ENCODE results near the gene NLRP6. TPM values are rescaled to one million over a fixed set of nuclear protein-coding genes. Genes with fewer than 3 reads are reported as not detected.
"Not testable (repeated sequence)": the region's sequence is repeated elsewhere in the genome, so short reads cannot be mapped to it uniquely, and the experiment has no call there.

NLRP6 gene
- total and polyA plus RNA-seq, 3 experiments from 2014 or later, result 3.5 to 11.7 (median 3.6) TPM

DNA sequence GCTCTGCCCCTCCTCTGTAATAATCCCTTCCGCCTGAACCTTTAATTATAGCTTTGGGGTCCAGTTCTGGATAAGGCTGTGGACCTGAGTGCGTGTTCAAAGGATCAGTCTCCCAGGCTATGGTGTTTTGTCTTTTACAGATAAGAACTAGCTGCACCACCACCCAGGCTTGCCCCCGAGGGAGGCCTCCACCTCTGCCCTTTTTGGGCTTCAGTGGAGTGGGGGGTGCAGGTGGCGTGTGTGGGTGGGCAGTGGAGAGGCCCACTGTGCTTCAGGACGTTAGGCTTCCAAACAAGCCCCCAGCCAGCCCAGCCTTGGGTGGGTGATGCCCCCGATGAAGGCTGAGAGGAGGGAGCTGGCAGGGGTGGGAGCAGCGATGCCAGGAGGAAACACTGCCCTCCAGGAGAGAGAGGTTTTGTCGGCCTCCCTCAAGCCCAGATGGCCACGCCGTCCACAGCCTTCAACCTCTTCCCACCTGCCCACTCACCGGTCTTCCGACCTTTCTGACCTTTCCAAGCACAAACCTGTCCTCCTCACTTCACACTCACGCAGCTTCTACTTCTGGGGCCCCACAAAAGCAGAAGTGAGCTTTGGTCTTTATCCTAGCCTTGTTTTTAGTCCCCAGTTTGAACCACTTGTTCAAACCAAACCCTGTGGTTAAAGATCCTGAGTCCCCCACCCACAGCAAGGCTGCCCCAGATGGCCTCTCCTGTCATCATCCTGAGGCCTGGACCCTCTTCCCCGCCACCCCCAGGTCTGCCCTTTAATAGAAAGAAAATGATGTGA, 21.1 kb upstream of the NLRP6 start:
- H3K9me3 Mint-ChIP-seq, result no peaks in the 10 kb centered on the region
- Histone ChIP-seq H3K4me3 (ENCODE audit: low read length) (no peak overlapping the region), H3K27me3 (ENCODE audit: insufficient read depth, low read length, poor library complexity, severe bottlenecking) (no peaks in the 10 kb centered on the region), H3K36me3 (ENCODE audit: insufficient read depth, low read length) (peaks cover 6% of the 10 kb centered on the region), H3K4me1 (ENCODE audit: insufficient read depth, low read length) (no peaks in the 10 kb centered on the region), H3K27ac (ENCODE audit: low read depth, low read length) (no peak overlapping the region), H3K9me3 (ENCODE audit: low read length) (no peaks in the 10 kb centered on the region)
- DNase-seq, result no peak
- H3K27me3 Mint-ChIP-seq, result no peaks in the 10 kb centered on the region
- ChIA-PET CTCF (no interaction called here), POLR2A (no interaction called here)
- H3K4me1 Mint-ChIP-seq, result no peaks in the 10 kb centered on the region
- no peak overlapping the region for H3K4me3 Mint-ChIP-seq
- H3K27ac Mint-ChIP-seq, result no peak overlapping the region
- H3K36me3 Mint-ChIP-seq, result peaks cover 0 to 19% (median 3%) of the 10 kb centered on the region in 3 donors

DNA sequence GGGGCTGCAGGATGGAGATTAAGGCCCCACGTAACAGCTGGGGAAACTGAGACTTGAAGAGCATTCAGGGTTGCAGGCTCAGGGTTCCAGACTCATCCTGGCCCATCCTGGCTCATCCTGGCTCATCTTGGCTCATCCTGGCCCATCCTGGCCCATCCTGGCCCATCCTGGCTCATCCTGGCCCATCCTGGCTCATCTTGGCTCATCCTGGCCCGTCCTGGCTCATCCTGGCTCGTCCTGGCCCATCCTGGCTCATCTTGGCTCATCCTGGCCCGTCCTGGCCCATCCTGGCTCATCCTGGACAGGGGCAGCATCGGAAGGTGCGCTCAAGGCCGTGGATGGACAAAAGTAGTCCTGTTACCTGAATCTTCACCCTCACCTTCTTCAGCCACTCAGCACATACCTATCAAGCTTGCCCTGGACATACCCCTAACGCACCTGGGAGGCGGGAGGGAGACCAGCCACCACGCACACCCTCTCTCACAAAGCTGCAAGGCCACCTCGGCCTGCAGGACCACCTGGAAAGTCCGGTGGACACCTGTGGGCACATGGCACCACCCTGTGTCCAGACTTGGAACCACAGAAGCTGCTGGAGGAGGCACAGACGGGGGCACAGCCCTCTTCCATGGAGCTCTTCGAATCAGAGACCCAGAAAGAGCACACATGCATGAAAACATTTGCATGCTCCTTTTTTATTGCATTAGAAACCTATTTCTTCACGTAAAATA, 20.3 kb upstream of the NLRP6 start:
- CTCF ChIA-PET, result interaction anchor here (0.5 to 1.1 kb wide), 2 partner anchors 31 to 261 kb away, joined by 3 to 4 read pairs; no protein-coding TSS in a partner anchor

DNA sequence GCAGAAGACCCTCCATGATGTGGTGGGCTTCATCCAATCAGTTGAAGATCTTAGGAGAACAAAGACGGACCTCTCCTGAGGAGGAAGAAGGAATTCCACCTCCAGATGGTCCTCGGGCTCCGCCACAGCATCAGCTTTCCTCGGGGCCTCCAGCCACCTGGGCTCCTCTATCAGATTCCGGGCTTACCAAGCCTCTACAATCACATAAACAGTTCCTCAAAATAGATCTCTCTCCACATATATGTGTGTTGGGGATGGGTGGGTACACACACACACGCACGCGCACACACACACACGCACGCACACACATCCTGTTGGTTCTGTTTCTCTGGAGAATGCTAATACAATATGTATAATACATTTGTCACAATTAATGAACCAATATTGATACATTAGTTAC, 18.8 kb upstream of the NLRP6 start:
- H3K4me1 ChIP-seq (ENCODE audit: insufficient read depth, low read length), result no peaks in the 10 kb centered on the region
- H3K4me3 ChIP-seq (ENCODE audit: low read length), result no peak overlapping the region
- Mint-ChIP-seq H3K4me1 (no peaks in the 10 kb centered on the region), H3K27me3 (no peaks in the 10 kb centered on the region), H3K9me3 (no peaks in the 10 kb centered on the region), H3K27ac (peak overlapping the region in 1 of 8 donors; percentile 29), H3K4me3 (no peak overlapping the region), H3K36me3 (no peaks in the 10 kb centered on the region)
- no peaks in the 10 kb centered on the region for H3K9me3 ChIP-seq (ENCODE audit: low read length)
- ChIA-PET POLR2A (interaction anchor here (0.8 kb wide), 1 partner anchor 22 kb away, joined by 3 read pairs; no protein-coding TSS in a partner anchor), CTCF (interaction anchor here (1.1 kb wide), 1 partner anchor 9 kb away, joined by 4 read pairs; no protein-coding TSS in a partner anchor)
- H3K36me3 ChIP-seq (ENCODE audit: insufficient read depth, low read length), result no peaks in the 10 kb centered on the region
- H3K27me3 ChIP-seq (ENCODE audit: insufficient read depth, low read length, poor library complexity, severe bottlenecking), result no peaks in the 10 kb centered on the region
- H3K27ac ChIP-seq (ENCODE audit: low read depth, low read length), result no peak overlapping the region
- DNase-seq, result no peak

More for the DNA sequence above, 20.3 kb upstream of the NLRP6 start:
- no peaks in the 10 kb centered on the region for H3K4me1 ChIP-seq (ENCODE audit: insufficient read depth, low read length)
- no peaks in the 10 kb centered on the region for H3K9me3 Mint-ChIP-seq
- H3K36me3 ChIP-seq (ENCODE audit: insufficient read depth, low read length), result peaks cover 5% of the 10 kb centered on the region
- POLR2A ChIA-PET, result no interaction called here
- H3K27me3 ChIP-seq (ENCODE audit: insufficient read depth, low read length, poor library complexity, severe bottlenecking), result no peaks in the 10 kb centered on the region
- no peak overlapping the region for H3K27ac ChIP-seq (ENCODE audit: low read depth, low read length)
- peaks cover 0 to 11% (median 0%) of the 10 kb centered on the region in 3 donors for H3K36me3 Mint-ChIP-seq
- no peaks in the 10 kb centered on the region for H3K27me3 Mint-ChIP-seq
- no peak overlapping the region for H3K4me3 ChIP-seq (ENCODE audit: low read length)
- no peak for DNase-seq
- H3K27ac Mint-ChIP-seq, result peak overlapping the region in 2 of 8 donors; percentile 22 to 43
- H3K4me3 Mint-ChIP-seq, result peak overlapping the region in 1 of 7 donors; percentile 56
- H3K4me1 Mint-ChIP-seq, result no peaks in the 10 kb centered on the region
- H3K9me3 ChIP-seq (ENCODE audit: low read length), result no peaks in the 10 kb centered on the region

DNA sequence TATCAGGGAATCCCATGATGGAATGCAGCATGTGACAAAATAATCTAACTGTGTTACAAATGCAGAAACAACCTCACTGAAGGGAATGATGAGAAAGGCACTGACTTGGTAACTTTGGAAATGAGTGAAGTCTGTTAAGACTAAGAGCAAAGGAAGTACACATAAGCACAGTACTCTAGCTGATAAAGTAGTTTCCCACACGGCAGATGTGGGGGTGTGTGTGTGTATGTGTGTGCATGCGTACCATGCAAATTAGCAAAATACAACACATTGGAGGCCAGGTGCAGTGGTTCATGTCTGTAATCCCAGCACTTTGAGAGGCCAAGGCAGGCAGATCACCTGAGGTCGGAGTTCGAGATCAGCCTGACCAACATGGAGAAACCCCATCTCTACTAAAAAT, 16.6 kb upstream of the NLRP6 start:
- ChIA-PET CTCF (interaction anchor here (0.7 to 2.0 kb wide), 6 partner anchors 9 to 189 kb away, joined by 3 to 7 read pairs (median 4); no protein-coding TSS in a partner anchor), POLR2A (interaction anchor here (0.7 kb wide), 1 partner anchor 56 kb away, joined by 3 read pairs; no protein-coding TSS in a partner anchor)
- H3K9me3 Mint-ChIP-seq, result peaks cover 0 to 3% (median 0%) of the 10 kb centered on the region in 5 donors
- H3K27me3 ChIP-seq (ENCODE audit: insufficient read depth, low read length, poor library complexity, severe bottlenecking), result no peaks in the 10 kb centered on the region
- peaks cover 2% of the 10 kb centered on the region in 3 donors for H3K4me1 Mint-ChIP-seq
- no peaks in the 10 kb centered on the region for H3K36me3 Mint-ChIP-seq
- H3K27ac ChIP-seq (ENCODE audit: low read depth, low read length), result no peak overlapping the region
- no peaks in the 10 kb centered on the region for H3K4me1 ChIP-seq (ENCODE audit: insufficient read depth, low read length)
- H3K27me3 Mint-ChIP-seq, result no peaks in the 10 kb centered on the region
- H3K4me3 Mint-ChIP-seq, result no peak overlapping the region
- no peaks in the 10 kb centered on the region for H3K36me3 ChIP-seq (ENCODE audit: insufficient read depth, low read length)
- no peak overlapping the region for H3K4me3 ChIP-seq (ENCODE audit: low read length)
- H3K27ac Mint-ChIP-seq, result no peak overlapping the region
- H3K9me3 ChIP-seq (ENCODE audit: low read length), result no peaks in the 10 kb centered on the region
- no peak for DNase-seq

DNA sequence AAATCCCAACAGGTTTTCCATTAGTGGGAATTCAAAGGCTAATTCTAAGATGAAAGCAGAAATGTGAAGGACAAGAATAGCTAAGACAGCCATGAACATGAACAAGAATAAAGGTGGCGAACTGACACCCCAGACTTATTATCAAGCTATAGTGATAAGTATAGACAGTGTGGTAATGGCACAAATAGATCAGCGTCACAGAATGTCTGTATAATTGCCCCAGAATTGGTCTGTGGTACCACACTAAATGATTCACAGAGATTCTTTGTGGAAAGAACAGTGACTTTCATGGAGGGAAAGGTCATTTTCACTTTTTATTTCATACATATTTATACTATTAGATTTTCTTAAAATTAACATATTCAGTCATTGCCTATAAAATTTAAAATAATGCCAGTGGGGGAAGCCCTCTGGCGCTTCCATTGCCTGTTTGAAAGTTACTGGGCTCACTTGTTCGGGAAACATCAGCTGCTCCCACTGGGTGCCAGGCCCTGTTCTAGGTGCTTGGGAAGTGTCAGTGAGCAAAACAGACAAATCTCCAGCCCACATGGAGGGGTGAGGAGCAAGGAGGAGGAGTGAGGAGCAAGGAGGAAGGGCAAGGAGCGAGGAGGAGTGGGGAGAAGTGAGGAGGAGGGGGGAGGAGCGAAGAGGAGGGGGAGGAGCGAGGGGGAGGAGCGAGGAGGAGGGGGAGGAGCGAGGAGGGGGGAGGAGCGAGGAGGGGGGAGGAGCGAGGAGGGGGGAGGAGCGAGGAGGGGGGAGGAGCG, 11.3 kb upstream of the NLRP6 start:
- peaks cover 0 to 4% (median 0%) of the 10 kb centered on the region in 3 donors for H3K36me3 Mint-ChIP-seq
- POLR2A ChIA-PET, result interaction anchor here (0.6 to 3.9 kb wide), 12 partner anchors 13 to 140 kb away, joined by 3 to 71 read pairs (median 8); partner anchors contain the start of genes BET1L, NLRP6, PGGHG and PSMD13
- H3K9me3 Mint-ChIP-seq, result peaks cover 0 to 3% (median 0%) of the 10 kb centered on the region in 5 donors
- Histone ChIP-seq H3K27me3 (ENCODE audit: insufficient read depth, low read length, poor library complexity, severe bottlenecking) (no peaks in the 10 kb centered on the region), H3K27ac (ENCODE audit: low read depth, low read length) (no peak overlapping the region), H3K4me3 (ENCODE audit: low read length) (no peak overlapping the region), H3K4me1 (ENCODE audit: insufficient read depth, low read length) (peaks cover 22% of the 10 kb centered on the region), H3K9me3 (ENCODE audit: low read length) (no peaks in the 10 kb centered on the region), H3K36me3 (ENCODE audit: insufficient read depth, low read length) (no peaks in the 10 kb centered on the region)
- H3K27ac Mint-ChIP-seq, result peak overlapping the region; percentile 79 to 97 (median 90)
- DNase-seq, result peak; percentile 22 to 60 (median 44)
- H3K4me3 Mint-ChIP-seq, result peak overlapping the region; percentile 73 to 87 (median 79)
- CTCF ChIA-PET, result interaction anchor here (1.2 to 4.3 kb wide), 9 partner anchors 14 to 184 kb away, joined by 4 to 49 read pairs (median 5); partner anchors contain the start of genes BET1L, NLRP6, PGGHG and PTDSS2
- H3K4me1 Mint-ChIP-seq, result peaks cover 30 to 41% (median 31%) of the 10 kb centered on the region in 3 donors
- H3K27me3 Mint-ChIP-seq, result peaks cover 0 to 2% of the 10 kb centered on the region in 2 donors

DNA sequence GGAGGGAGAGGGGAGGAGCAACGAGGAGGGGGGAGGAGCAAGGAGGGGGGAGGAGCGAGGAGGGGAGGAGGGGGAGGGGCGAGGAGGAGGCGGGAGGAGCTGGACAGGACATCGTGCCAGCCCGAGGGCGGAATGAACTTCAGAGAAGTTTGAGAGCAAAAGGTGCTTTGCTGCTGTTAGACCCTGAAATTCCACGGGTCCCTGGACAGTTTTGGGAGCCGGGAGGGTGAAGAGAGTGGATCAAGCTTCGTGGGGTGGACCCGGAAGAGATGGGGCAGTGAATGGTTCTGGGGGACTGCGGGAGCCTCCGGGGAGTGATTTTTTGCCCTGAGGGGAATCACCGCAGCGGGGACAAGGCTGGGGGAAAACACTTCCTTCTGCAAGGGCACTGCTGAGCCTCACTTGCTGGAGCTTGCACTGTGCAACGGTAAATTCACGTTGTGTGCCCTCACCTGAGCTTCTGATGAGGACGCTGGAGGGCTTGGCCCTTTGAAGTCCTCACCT, 10.7 kb upstream of the NLRP6 start:
- Mint-ChIP-seq H3K4me1 (peaks cover 30 to 43% (median 31%) of the 10 kb centered on the region in 3 donors), H3K27me3 (peaks cover 0 to 2% of the 10 kb centered on the region in 2 donors), H3K9me3 (peaks cover 0 to 3% (median 0%) of the 10 kb centered on the region in 5 donors), H3K4me3 (peak overlapping the region; percentile 84 to 94 (median 90)), H3K36me3 (peaks cover 0 to 4% (median 0%) of the 10 kb centered on the region in 3 donors), H3K27ac (peak overlapping the region; percentile 92 to 100 (median 97))
- Histone ChIP-seq H3K36me3 (ENCODE audit: insufficient read depth, low read length) (no peaks in the 10 kb centered on the region), H3K4me3 (ENCODE audit: low read length) (peak overlapping the region; percentile 49), H3K4me1 (ENCODE audit: insufficient read depth, low read length) (peaks cover 22% of the 10 kb centered on the region), H3K27me3 (ENCODE audit: insufficient read depth, low read length, poor library complexity, severe bottlenecking) (no peaks in the 10 kb centered on the region), H3K9me3 (ENCODE audit: low read length) (no peaks in the 10 kb centered on the region), H3K27ac (ENCODE audit: low read depth, low read length) (peak overlapping the region; percentile 78)
- POLR2A ChIA-PET, result interaction anchor here (1.0 to 3.9 kb wide), 14 partner anchors 13 to 239 kb away, joined by 4 to 71 read pairs (median 6); partner anchors contain the start of genes BET1L, NLRP6, PGGHG and PSMD13
- DNase-seq, result peak; percentile 59 to 77 (median 69)
- CTCF ChIA-PET, result interaction anchor here (0.8 to 4.3 kb wide), 10 partner anchors 13 to 183 kb away, joined by 3 to 49 read pairs (median 4); partner anchors contain the start of genes BET1L, NLRP6, PGGHG and PSMD13

DNA sequence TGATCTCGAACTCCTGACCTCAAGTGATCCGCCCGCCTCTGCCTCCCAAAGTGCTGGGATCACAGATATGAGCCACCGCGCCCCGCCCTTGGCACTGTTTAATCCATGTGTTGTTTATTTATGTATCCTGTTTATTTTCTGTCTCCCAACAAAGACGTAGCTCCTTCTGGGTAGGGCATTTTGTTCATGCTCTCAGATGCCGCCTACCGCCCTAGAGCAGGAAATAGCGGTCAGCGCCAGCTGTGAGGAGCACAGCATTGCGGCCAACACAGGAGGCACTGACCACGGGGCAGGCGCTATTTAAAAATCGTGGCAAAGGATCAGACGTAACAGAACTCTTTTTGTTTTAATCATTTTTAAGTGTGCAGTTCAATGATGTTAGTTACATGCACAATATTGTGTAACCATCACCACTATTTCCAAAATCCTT, 9.5 kb upstream of the NLRP6 start:
- Histone ChIP-seq H3K4me3 (ENCODE audit: low read length) (peak overlapping the region; percentile 49), H3K27ac (ENCODE audit: low read depth, low read length) (peak overlapping the region; percentile 78), H3K4me1 (ENCODE audit: insufficient read depth, low read length) (peaks cover 22% of the 10 kb centered on the region)
- not testable (repeated sequence) for H3K9me3 Mint-ChIP-seq; H3K27me3 Mint-ChIP-seq; H3K36me3 Mint-ChIP-seq; H3K9me3 ChIP-seq (ENCODE audit: low read length); H3K27me3 ChIP-seq (ENCODE audit: insufficient read depth, low read length, poor library complexity, severe bottlenecking); H3K36me3 ChIP-seq (ENCODE audit: insufficient read depth, low read length)
- Mint-ChIP-seq H3K27ac (peak overlapping the region; percentile 89 to 100 (median 96)), H3K4me1 (peaks cover 30 to 43% (median 31%) of the 10 kb centered on the region in 3 donors), H3K4me3 (peak overlapping the region; percentile 84 to 94 (median 90))
- CTCF ChIA-PET, result interaction anchor here (0.8 to 4.3 kb wide), 10 partner anchors 12 to 182 kb away, joined by 3 to 49 read pairs (median 5); partner anchors contain the start of genes BET1L, NLRP6, PGGHG and PTDSS2
- POLR2A ChIA-PET, result interaction anchor here (0.6 to 3.9 kb wide), 14 partner anchors 11 to 238 kb away, joined by 3 to 71 read pairs (median 6); partner anchors contain the start of genes BET1L, NLRP6, PGGHG and PSMD13
- peak; percentile 56 to 83 (median 61) for DNase-seq

Measured in CD8-positive, alpha-beta memory T cell (primary cell).